ENCODE measurements around the gene ATR.

DNA sequence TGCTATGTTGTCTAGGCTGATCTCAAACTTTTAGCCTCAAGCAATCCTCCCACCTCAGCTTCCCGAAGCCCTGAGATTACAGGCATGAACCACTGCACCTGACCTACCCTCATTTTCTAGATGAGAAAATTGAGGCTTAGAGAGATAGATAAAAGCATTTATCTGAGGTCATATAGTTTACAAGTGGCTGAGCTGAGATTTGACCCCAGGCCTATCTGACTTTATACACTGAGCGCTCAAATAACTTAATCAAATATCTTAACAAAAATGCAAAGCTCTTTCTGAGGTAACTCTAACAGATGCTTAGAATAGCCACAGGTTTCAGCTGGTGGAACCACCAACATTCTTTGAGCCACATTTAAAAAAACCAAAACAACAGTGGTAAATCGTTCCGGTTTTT lies 23.2 kb upstream of the ATR start:
- TF ChIP-seq, protein P1, sequence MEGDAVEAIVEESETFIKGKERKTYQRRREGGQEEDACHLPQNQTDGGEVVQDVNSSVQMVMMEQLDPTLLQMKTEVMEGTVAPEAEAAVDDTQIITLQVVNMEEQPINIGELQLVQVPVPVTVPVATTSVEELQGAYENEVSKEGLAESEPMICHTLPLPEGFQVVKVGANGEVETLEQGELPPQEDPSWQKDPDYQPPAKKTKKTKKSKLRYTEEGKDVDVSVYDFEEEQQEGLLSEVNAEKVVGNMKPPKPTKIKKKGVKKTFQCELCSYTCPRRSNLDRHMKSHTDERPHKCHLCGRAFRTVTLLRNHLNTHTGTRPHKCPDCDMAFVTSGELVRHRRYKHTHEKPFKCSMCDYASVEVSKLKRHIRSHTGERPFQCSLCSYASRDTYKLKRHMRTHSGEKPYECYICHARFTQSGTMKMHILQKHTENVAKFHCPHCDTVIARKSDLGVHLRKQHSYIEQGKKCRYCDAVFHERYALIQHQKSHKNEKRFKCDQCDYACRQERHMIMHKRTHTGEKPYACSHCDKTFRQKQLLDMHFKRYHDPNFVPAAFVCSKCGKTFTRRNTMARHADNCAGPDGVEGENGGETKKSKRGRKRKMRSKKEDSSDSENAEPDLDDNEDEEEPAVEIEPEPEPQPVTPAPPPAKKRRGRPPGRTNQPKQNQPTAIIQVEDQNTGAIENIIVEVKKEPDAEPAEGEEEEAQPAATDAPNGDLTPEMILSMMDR (IDR thresholded peaks at IDR 0.05; ENCODE audit: insufficient read depth, low read depth, low read length) = no peak
- TF ChIP-seq EZH2 (IDR thresholded peaks at IDR 0.05; ENCODE audit: insufficient read depth, low read length) = no peak

All from astrocyte (in vitro differentiated cells and primary cell).